ENCODE measurements around the gene MYF5.

- TF ChIP-seq, protein P1, sequence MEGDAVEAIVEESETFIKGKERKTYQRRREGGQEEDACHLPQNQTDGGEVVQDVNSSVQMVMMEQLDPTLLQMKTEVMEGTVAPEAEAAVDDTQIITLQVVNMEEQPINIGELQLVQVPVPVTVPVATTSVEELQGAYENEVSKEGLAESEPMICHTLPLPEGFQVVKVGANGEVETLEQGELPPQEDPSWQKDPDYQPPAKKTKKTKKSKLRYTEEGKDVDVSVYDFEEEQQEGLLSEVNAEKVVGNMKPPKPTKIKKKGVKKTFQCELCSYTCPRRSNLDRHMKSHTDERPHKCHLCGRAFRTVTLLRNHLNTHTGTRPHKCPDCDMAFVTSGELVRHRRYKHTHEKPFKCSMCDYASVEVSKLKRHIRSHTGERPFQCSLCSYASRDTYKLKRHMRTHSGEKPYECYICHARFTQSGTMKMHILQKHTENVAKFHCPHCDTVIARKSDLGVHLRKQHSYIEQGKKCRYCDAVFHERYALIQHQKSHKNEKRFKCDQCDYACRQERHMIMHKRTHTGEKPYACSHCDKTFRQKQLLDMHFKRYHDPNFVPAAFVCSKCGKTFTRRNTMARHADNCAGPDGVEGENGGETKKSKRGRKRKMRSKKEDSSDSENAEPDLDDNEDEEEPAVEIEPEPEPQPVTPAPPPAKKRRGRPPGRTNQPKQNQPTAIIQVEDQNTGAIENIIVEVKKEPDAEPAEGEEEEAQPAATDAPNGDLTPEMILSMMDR (conservative IDR thresholded peaks at IDR 0.05): no peak
- no peak for TF ChIP-seq ZFX (IDR thresholded peaks at IDR 0.05)
Observed at GRCh38 chr12:80676856-80677255, 39.9 kb upstream of the MYF5 start.

Measured in C4-2B (cell line).